B cell (primary cell): ENCODE results near the gene CDK5R2.

Experiments used
- EZH2 ChIP-seq: IDR thresholded peaks from 2 replicates; pipeline ENCODE4 v1.6.1; 2012; ENCODE audit warnings: borderline replicate concordance, low read depth, mild to moderate bottlenecking, moderate library complexity, low read length; ENCODE audit not compliant: insufficient read depth, poor library complexity, severe bottlenecking
- TF ChIP-seq, protein P1 (sequence below): fragments of 200-600 bp; IDR thresholded peaks from one replicate; pipeline ENCODE4 v1.8.0; 2022; ENCODE audit warnings: antibody characterized with exemption, mild to moderate bottlenecking

DNA sequence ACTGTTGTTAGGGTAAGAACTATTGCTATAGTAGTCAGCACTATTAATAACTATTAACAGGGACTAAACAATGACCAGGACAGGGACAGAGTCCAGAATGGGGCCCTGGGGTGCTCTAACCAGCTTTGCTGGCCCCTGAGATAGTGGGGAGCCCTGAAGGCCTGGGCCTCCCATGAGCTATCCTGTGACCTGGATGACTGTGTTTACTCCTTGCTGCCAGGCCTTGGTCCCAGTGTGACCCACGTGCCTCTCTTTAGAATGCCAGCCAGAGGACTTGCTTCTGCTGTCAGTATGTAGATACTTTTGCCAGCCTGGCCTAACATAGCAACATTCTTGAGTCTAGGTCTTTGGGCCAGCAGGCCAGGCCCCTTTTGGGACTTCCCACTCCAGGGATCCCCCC is 11.4 kb downstream of the CDK5R2 start:
- TF ChIP-seq, protein P1, sequence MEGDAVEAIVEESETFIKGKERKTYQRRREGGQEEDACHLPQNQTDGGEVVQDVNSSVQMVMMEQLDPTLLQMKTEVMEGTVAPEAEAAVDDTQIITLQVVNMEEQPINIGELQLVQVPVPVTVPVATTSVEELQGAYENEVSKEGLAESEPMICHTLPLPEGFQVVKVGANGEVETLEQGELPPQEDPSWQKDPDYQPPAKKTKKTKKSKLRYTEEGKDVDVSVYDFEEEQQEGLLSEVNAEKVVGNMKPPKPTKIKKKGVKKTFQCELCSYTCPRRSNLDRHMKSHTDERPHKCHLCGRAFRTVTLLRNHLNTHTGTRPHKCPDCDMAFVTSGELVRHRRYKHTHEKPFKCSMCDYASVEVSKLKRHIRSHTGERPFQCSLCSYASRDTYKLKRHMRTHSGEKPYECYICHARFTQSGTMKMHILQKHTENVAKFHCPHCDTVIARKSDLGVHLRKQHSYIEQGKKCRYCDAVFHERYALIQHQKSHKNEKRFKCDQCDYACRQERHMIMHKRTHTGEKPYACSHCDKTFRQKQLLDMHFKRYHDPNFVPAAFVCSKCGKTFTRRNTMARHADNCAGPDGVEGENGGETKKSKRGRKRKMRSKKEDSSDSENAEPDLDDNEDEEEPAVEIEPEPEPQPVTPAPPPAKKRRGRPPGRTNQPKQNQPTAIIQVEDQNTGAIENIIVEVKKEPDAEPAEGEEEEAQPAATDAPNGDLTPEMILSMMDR = no peak
- no peak for TF ChIP-seq EZH2
